RWPE2 (cell line): ENCODE measurements around the gene PITPNC1.

Experiments used
- ATAC-seq: fragments of 200-7000 bp; cut with Tn5 transposase; 3 replicates; pipeline ENCODE4 v1.9.1; 2021; ENCODE audit warnings: low read depth
- DNase-seq: peaks from one replicate; pipeline ENCODE4 v3.0.0-alpha.2; 2020; ENCODE audit warnings: low spot score
- H3K27ac ChIP-seq: fragments of 450-650 bp; 2 replicates; pipeline ENCODE4 v1.5.1; 2017; ENCODE audit warnings: mild to moderate bottlenecking; ENCODE audit not compliant: poor library complexity, severe bottlenecking
- H3K27me3 ChIP-seq: fragments of 250-450 bp; sonication (Bioruptor Pico); 2 replicates; pipeline ENCODE4 v1.5.1; 2021; ENCODE audit warnings: mild to moderate bottlenecking, moderate library complexity; ENCODE audit not compliant: insufficient read depth, poor library complexity, severe bottlenecking
- H3K36me3 ChIP-seq: fragments of 250-450 bp; sonication (Bioruptor Pico); 2 replicates; pipeline ENCODE4 v1.5.1; 2020; ENCODE audit warnings: low read depth, mild to moderate bottlenecking, moderate library complexity
- H3K4me1 ChIP-seq: fragments of 250-450 bp; sonication (Bioruptor Pico); 2 replicates; pipeline ENCODE4 v1.5.1; 2021; ENCODE audit warnings: mild to moderate bottlenecking, moderate library complexity; ENCODE audit not compliant: insufficient read depth, poor library complexity, severe bottlenecking
- H3K4me3 ChIP-seq: fragments of 250-450 bp; sonication (Bioruptor Pico); 2 replicates; pipeline ENCODE4 v1.5.1; 2021; ENCODE audit warnings: mild to moderate bottlenecking, moderate library complexity; ENCODE audit not compliant: severe bottlenecking
- H3K9me3 ChIP-seq: fragments of 250-450 bp; sonication (Bioruptor Pico); 2 replicates; pipeline ENCODE4 v1.5.1; 2021; ENCODE audit warnings: mild to moderate bottlenecking, moderate library complexity; ENCODE audit not compliant: severe bottlenecking
- TF ChIP-seq, protein P1 (sequence below): fragments of 450-650 bp; IDR thresholded peaks from one replicate; pipeline ENCODE4 v1.5.1; 2017; ENCODE audit warnings: mild to moderate bottlenecking, moderate library complexity; ENCODE audit not compliant: poor library complexity, severe bottlenecking

The PITPNC1 gene

DNA sequence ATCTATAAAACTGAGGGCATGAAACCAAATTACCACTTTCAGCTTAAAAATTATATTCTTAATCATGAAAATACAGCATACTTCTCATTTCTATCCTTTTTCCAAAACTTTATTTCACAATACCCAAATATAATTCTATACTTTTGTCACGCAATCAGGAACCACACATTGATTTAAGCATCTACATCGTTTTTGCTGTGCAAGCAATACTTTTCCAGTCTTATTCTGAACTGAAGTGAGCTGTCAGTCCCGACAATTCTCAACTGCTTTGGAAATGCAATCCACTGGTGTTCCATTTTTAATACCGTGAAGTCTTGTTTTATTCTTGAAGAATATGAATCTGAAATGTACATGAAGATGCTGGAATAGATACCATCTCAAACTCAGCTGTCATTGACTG, 280.5 kb downstream of the PITPNC1 start:
- Histone ChIP-seq H3K36me3 (peaks cover 6% of the 10 kb centered on the region), H3K27me3 (no peaks in the 10 kb centered on the region), H3K27ac (no peak overlapping the region), H3K4me1 (no peaks in the 10 kb centered on the region), H3K4me3 (no peak overlapping the region), H3K9me3 (no peaks in the 10 kb centered on the region)
- ATAC-seq (no peak), DNase-seq (no peak)
- TF ChIP-seq, protein P1, sequence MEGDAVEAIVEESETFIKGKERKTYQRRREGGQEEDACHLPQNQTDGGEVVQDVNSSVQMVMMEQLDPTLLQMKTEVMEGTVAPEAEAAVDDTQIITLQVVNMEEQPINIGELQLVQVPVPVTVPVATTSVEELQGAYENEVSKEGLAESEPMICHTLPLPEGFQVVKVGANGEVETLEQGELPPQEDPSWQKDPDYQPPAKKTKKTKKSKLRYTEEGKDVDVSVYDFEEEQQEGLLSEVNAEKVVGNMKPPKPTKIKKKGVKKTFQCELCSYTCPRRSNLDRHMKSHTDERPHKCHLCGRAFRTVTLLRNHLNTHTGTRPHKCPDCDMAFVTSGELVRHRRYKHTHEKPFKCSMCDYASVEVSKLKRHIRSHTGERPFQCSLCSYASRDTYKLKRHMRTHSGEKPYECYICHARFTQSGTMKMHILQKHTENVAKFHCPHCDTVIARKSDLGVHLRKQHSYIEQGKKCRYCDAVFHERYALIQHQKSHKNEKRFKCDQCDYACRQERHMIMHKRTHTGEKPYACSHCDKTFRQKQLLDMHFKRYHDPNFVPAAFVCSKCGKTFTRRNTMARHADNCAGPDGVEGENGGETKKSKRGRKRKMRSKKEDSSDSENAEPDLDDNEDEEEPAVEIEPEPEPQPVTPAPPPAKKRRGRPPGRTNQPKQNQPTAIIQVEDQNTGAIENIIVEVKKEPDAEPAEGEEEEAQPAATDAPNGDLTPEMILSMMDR: no peak

DNA sequence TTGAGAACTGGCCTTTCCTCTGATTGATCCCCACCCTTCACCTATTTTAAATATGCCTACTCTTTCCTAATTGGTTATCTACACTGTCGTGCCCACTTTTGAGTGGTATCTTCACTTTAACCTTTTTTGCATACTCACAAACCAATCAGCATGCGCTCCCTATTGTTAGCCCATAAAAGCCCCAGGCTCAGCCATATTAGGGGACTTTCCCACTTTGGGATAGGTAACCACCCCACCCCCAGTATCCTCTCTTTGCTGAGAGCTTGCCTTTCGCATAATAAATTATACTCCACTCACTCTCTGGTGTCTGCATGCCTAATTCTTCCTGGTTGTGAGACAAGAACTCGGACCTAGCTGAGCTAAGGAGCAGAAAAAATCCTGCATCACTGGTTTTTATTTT, 281.2 kb downstream of the PITPNC1 start:
- no peak overlapping the region for H3K27ac ChIP-seq
- TF ChIP-seq, protein P1: no peak
- no peaks in the 10 kb centered on the region for H3K4me1 ChIP-seq
- peaks cover 6% of the 10 kb centered on the region for H3K36me3 ChIP-seq
- DNase-seq (no peak), ATAC-seq (no peak)
- H3K9me3 ChIP-seq: peaks cover 2% of the 10 kb centered on the region
- no peak overlapping the region for H3K4me3 ChIP-seq
- no peaks in the 10 kb centered on the region for H3K27me3 ChIP-seq

DNA sequence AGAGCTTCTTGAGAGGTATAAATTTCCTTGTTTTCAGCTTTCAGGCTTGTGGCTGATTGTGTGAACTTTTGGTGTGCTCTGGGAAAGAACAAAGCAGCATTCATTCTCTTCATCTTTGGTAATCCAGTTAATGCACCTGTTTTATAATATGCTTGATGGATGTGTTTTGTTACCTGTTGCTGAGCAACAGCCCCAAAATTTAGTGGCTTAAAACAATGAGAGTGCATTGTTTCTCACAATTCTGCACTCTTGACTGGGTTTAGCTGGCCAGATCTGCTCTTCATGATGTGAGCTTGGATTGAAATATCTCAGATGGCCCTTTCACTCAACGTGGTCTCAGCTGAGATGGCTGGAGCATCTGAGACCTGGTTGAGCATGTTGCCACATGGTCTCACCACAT, 281.9 kb downstream of the PITPNC1 start:
- Histone ChIP-seq H3K27ac (no peak overlapping the region), H3K4me3 (no peak overlapping the region), H3K4me1 (no peaks in the 10 kb centered on the region), H3K36me3 (peaks cover 6% of the 10 kb centered on the region), H3K27me3 (no peaks in the 10 kb centered on the region), H3K9me3 (peaks cover 2% of the 10 kb centered on the region)
- ATAC-seq (no peak), DNase-seq (no peak)
- TF ChIP-seq, protein P1: no peak

DNA sequence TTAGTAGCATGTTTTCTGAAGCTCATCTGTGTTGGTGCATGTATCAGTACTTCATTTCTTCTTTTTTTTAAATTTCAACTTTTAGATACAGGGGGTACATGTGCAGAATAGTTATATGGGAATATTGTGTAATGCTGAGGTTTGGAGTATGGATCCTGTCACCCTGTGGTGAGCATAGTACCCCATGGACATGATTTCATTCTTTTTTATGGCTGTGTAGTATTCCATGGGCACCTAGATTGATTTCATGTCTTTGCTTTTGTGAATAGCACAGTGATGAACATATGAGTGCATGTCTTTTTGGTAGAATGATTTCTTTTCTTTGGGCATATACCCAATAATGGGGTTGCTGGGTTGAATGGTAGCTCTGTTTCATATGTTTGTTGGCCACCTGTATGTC, 285.6 kb downstream of the PITPNC1 start:
- H3K4me1 ChIP-seq: no peaks in the 10 kb centered on the region
- TF ChIP-seq, protein P1: no peak
- H3K27ac ChIP-seq: no peak overlapping the region
- no peak for DNase-seq
- peaks cover 2% of the 10 kb centered on the region for H3K9me3 ChIP-seq
- no peaks in the 10 kb centered on the region for H3K27me3 ChIP-seq
- peaks cover 6% of the 10 kb centered on the region for H3K36me3 ChIP-seq
- H3K4me3 ChIP-seq: no peak overlapping the region
- no peak for ATAC-seq

DNA sequence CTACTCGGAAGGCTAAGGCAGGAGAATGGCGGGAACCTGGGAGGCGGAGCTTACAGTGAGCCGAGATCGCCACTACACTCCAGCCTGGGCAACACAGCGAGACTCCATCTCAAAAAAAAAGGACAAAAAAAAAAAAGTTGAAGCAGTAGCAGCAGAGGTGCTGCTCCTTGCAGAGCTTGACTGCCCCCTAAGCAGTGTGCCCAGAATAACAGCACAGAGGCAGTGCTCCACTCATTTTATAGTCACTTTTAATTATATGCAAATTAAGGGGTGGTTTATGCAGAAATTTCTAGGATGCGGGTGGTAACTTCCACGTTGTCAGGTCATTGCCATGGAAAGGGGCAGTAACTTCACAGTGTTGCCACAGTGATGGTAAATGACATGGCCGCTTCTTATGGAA, 286.4 kb downstream of the PITPNC1 start:
- TF ChIP-seq, protein P1: no peak
- no peak overlapping the region for H3K4me3 ChIP-seq

More for the DNA sequence above, 286.4 kb downstream of the PITPNC1 start:
- Histone ChIP-seq H3K27me3 (no peaks in the 10 kb centered on the region), H3K36me3 (peaks cover 12% of the 10 kb centered on the region), H3K4me1 (no peaks in the 10 kb centered on the region), H3K9me3 (peaks cover 2% of the 10 kb centered on the region), H3K27ac (no peak overlapping the region)
- DNase-seq: no peak
- no peak for ATAC-seq
